ENCODE results near the gene TRAPPC2L.

DNA sequence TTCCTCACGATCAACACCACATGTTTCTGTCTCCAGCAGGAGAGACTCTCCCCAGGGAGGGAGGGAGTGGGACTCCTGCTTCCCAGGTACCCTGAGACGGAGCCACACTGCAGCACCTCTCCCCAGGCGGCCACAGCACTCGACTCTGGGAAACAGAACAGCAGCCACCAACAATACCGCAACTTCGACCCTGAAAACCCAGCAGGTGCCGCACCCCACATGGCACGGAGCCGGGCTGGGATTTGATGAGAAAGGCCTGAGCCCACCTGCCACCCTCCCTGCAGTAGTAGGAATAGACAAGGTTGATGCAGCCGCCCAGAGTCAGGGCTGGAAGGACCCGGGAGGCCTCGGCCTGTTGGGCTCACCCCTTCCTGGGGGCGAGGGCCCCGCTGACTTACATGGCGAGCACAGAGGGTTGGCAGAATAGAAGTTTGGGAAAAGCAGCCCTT, 14.6 kb upstream of the TRAPPC2L start:
- TF ChIP-seq SIN3A (IDR thresholded peaks at IDR 0.05; ENCODE audit: borderline replicate concordance, insufficient read depth, low read length) (no peak), POLR2AphosphoS5 (IDR thresholded peaks at IDR 0.05; ENCODE audit: low read depth, low read length) (no peak), TAF1 (IDR thresholded peaks at IDR 0.05; ENCODE audit: borderline replicate concordance, insufficient read depth, low read length) (no peak), FOXP2 (optimal IDR thresholded peaks at IDR 0.05; ENCODE audit: borderline replicate concordance, extremely low read depth, extremely low read length, insufficient read depth) (no peak)
- TF ChIP-seq, protein P1, sequence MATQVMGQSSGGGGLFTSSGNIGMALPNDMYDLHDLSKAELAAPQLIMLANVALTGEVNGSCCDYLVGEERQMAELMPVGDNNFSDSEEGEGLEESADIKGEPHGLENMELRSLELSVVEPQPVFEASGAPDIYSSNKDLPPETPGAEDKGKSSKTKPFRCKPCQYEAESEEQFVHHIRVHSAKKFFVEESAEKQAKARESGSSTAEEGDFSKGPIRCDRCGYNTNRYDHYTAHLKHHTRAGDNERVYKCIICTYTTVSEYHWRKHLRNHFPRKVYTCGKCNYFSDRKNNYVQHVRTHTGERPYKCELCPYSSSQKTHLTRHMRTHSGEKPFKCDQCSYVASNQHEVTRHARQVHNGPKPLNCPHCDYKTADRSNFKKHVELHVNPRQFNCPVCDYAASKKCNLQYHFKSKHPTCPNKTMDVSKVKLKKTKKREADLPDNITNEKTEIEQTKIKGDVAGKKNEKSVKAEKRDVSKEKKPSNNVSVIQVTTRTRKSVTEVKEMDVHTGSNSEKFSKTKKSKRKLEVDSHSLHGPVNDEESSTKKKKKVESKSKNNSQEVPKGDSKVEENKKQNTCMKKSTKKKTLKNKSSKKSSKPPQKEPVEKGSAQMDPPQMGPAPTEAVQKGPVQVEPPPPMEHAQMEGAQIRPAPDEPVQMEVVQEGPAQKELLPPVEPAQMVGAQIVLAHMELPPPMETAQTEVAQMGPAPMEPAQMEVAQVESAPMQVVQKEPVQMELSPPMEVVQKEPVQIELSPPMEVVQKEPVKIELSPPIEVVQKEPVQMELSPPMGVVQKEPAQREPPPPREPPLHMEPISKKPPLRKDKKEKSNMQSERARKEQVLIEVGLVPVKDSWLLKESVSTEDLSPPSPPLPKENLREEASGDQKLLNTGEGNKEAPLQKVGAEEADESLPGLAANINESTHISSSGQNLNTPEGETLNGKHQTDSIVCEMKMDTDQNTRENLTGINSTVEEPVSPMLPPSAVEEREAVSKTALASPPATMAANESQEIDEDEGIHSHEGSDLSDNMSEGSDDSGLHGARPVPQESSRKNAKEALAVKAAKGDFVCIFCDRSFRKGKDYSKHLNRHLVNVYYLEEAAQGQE (IDR thresholded peaks at IDR 0.05; ENCODE audit: insufficient read depth in 1 of 2, low read depth in 2 of 2, low read length in 2 of 2), result no peak
